H1 (cell line): ENCODE data around the gene CCNYL1. TPM values are rescaled to one million over a fixed set of nuclear protein-coding genes. Genes with fewer than 3 reads are reported as not detected.

ENCODE experiments used
- polyA plus RNA-seq, 7 experiments: library from polyadenylated mRNA; depleted of rRNA in 3 of 7; stranded (reverse) in 5 of 7; unstranded in 2 of 7; fragments of >200 nt in 5 of 7; fragments of 200-250 nt in 2 of 7; gene quantifications; 1 replicate in 5 of 7; 2 replicates in 1 of 7; 4 replicates in 1 of 7; pipeline versions ENCODE4 v1.2.1 to v1.2.3, GENCODE V29; 2011 to 2013; ENCODE audit warnings: missing spikeins in 2 of 7, mixed read lengths in 2 of 7
- total RNA-seq: library from RNA; stranded (reverse); fragmentation: NEBNext Ultra II Directional; extraction: Animal tissue kit (Norgen Biotek cat#: 25700); gene quantifications from 2 replicates; pipeline ENCODE4 v1.2.1, GENCODE V29; 2021
- TF ChIP-seq, protein P1 (sequence below), 3 experiments: IDR thresholded peaks; 1 replicate in 2 of 3; 2 replicates in 1 of 3; pipeline versions ENCODE4 v1.5.1 to v1.6.1; 2011; ENCODE audit warnings: low read length in 3 of 3, mild to moderate bottlenecking in 3 of 3, inconsistent platforms in 2 of 3, low read depth in 1 of 3, moderate library complexity in 1 of 3; ENCODE audit not compliant: insufficient read depth in 1 of 3; ENCODE audit errors: control extremely low read depth in 1 of 3

The CCNYL1 gene
- total and polyA plus RNA-seq, 2 of the 8 experiments (the other 6 are each of a cell fraction or from before 2014, with no cell fraction given), result 13.3 to 35.4 TPM

DNA sequence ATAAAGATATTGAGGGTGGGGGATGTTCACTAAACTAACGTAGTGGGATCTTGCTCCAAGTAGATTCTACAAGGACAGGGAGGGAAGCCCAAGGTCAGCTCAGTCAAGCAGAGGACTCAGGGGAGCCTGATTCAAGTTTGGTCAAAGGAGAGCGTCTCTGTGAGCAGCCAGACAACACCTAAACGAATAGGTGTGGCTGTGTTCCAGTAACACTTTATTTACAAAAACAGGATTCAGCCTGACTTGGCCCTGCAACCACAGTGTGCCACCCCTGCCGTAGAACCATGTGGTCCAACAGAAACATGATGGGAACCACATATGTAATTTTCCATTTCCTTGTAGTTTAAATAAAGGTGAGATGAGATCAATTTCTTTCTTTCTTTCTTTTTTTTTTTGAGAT lies 76.4 kb downstream of the CCNYL1 start (continued):
- TF ChIP-seq, protein P1, sequence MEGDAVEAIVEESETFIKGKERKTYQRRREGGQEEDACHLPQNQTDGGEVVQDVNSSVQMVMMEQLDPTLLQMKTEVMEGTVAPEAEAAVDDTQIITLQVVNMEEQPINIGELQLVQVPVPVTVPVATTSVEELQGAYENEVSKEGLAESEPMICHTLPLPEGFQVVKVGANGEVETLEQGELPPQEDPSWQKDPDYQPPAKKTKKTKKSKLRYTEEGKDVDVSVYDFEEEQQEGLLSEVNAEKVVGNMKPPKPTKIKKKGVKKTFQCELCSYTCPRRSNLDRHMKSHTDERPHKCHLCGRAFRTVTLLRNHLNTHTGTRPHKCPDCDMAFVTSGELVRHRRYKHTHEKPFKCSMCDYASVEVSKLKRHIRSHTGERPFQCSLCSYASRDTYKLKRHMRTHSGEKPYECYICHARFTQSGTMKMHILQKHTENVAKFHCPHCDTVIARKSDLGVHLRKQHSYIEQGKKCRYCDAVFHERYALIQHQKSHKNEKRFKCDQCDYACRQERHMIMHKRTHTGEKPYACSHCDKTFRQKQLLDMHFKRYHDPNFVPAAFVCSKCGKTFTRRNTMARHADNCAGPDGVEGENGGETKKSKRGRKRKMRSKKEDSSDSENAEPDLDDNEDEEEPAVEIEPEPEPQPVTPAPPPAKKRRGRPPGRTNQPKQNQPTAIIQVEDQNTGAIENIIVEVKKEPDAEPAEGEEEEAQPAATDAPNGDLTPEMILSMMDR (IDR thresholded peaks at IDR 0.05; ENCODE audit: control extremely low read depth in 1 of 3, insufficient read depth in 1 of 3, low read depth in 1 of 3, low read length in 3 of 3), result no peak
